ENCODE results near the gene VPS8. TPM values are rescaled to one million over a fixed set of nuclear protein-coding genes. Genes with fewer than 3 reads are reported as not detected.

Gene VPS8
- total and polyA plus RNA-seq, 11 donors = 15.7 to 122 (median 74.3) TPM

DNA sequence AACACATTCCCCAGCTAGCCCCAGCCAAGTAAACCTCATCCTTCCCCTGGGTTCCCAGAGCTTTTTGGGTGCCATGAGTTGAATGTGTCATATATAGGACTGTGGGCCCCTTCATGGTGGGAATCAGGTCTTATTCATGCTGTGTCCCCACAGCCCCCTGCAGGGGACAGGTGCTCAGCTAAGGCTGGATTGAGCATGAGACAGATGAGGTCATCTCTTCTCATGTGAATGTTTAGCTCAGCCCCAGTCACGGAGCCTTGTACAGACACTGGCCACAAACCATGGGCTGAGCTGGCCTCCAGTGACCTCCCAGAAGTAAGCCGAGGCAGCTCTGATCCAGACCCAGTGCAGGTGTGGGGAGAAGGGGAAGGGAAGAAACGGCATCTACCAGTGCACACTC, 270.2 kb downstream of the VPS8 start:
- WGBS, 4 donors = 65 to 83% (median 80%) methylated on average over 3 of the region's 3 CpGs

GRCh38 chr3:185082829-185083228, 270.9 kb downstream of the VPS8 start:
- WGBS, 4 donors = 79 to 85% (median 82%) methylated on average over 14 of the region's 14 CpGs
- DNase-seq = no peak
- H3K36me3 ChIP-seq = peaks cover 0 to 24% (median 0%) of the 10 kb centered on the region in 9 donors
- no peak overlapping the region for H3K27ac ChIP-seq
- no peaks in the 10 kb centered on the region for H3K9me3 ChIP-seq
- no peak for ATAC-seq
- intact Hi-C loops (cut with DNase I) = no loop called here
- no peak overlapping the region for H3K4me3 ChIP-seq
- no peaks in the 10 kb centered on the region for H3K27me3 ChIP-seq
- H3K4me1 ChIP-seq = peaks cover 0 to 13% (median 4%) of the 10 kb centered on the region in 12 donors
- TF ChIP-seq, protein P1, sequence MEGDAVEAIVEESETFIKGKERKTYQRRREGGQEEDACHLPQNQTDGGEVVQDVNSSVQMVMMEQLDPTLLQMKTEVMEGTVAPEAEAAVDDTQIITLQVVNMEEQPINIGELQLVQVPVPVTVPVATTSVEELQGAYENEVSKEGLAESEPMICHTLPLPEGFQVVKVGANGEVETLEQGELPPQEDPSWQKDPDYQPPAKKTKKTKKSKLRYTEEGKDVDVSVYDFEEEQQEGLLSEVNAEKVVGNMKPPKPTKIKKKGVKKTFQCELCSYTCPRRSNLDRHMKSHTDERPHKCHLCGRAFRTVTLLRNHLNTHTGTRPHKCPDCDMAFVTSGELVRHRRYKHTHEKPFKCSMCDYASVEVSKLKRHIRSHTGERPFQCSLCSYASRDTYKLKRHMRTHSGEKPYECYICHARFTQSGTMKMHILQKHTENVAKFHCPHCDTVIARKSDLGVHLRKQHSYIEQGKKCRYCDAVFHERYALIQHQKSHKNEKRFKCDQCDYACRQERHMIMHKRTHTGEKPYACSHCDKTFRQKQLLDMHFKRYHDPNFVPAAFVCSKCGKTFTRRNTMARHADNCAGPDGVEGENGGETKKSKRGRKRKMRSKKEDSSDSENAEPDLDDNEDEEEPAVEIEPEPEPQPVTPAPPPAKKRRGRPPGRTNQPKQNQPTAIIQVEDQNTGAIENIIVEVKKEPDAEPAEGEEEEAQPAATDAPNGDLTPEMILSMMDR (IDR thresholded peaks at IDR 0.05) = no peak

More for the DNA sequence above, 270.2 kb downstream of the VPS8 start:
- DNase-seq (no peak), ATAC-seq (no peak)
- TF ChIP-seq POLR2A (IDR thresholded peaks at IDR 0.05) = no peak
- TF ChIP-seq, protein P1 (IDR thresholded peaks at IDR 0.05) = no peak
- intact Hi-C loops (cut with DNase I) = no loop called here
- H3K4me1 ChIP-seq = peaks cover 0 to 13% (median 4%) of the 10 kb centered on the region in 12 donors
- H3K4me3 ChIP-seq = no peak overlapping the region
- no peak overlapping the region for H3K27ac ChIP-seq
- H3K27me3 ChIP-seq = no peaks in the 10 kb centered on the region
- H3K36me3 ChIP-seq = peaks cover 0 to 24% (median 0%) of the 10 kb centered on the region in 9 donors
- H3K9me3 ChIP-seq = no peaks in the 10 kb centered on the region

DNA sequence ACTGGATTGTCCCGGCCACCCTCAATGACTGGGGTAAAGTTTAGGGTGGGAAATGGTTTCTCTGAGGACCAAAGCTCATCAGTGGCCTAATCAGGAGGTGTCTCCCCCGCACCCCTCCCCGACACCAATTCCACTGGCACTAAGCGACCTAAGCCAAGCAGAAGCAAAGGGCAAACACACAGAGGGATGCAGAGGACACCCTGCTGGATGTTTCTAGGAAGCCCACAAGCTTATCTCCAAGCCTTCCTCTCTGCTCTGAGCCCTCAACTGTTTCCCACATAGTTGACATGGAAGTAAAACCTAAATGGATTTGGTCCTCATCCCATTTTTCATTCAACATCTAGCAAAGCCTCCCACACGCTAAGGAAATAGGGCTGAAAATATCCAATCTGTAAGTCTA, 272.4 kb downstream of the VPS8 start:
- ATAC-seq (no peak), DNase-seq (no peak)
- intact Hi-C loops (cut with DNase I) = no loop called here
- 82 to 88% (median 84%) methylated on average over 5 of the region's 5 CpGs for WGBS, 4 donors
- peaks cover 0 to 10% (median 4%) of the 10 kb centered on the region in 12 donors for H3K4me1 ChIP-seq
- no peak overlapping the region for H3K4me3 ChIP-seq
- H3K27ac ChIP-seq = no peak overlapping the region
- H3K36me3 ChIP-seq = peaks cover 0 to 24% (median 0%) of the 10 kb centered on the region in 9 donors
- no peak for TF ChIP-seq POLR2A (IDR thresholded peaks at IDR 0.05)
- TF ChIP-seq, protein P1 (IDR thresholded peaks at IDR 0.05) = no peak
- no peaks in the 10 kb centered on the region for H3K27me3 ChIP-seq
- no peaks in the 10 kb centered on the region for H3K9me3 ChIP-seq

DNA sequence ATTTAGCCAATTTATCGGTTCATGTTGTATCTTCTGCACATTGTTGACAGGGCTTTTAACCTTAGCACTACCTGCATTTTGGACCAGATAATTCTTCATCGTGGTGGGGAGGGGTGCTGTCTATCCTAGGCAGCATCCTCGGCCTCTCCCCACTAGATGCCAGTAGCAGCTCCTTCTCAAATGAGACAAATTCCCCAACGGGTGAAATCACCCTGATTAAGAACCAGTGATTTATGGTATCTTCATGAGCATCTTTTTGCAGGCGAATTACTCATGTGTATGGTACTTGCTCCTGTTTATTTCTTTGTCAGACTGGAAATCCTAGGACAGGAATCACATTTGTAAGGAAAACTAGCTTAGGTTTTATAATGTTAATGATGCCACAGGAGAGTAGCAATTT, 272.9 kb downstream of the VPS8 start:
- no peak overlapping the region for H3K4me3 ChIP-seq
- no peak for TF ChIP-seq POLR2A (IDR thresholded peaks at IDR 0.05)
- TF ChIP-seq, protein P1 (IDR thresholded peaks at IDR 0.05) = no peak
- H3K27ac ChIP-seq = no peak overlapping the region
- 74 to 78% (median 75%) methylated on average over 5 of the region's 5 CpGs for WGBS, 4 donors
- peaks cover 0 to 6% (median 0%) of the 10 kb centered on the region in 12 donors for H3K4me1 ChIP-seq
- peaks cover 0 to 24% (median 0%) of the 10 kb centered on the region in 9 donors for H3K36me3 ChIP-seq
- H3K9me3 ChIP-seq = no peaks in the 10 kb centered on the region
- ATAC-seq = no peak
- no peak for DNase-seq
- no peaks in the 10 kb centered on the region for H3K27me3 ChIP-seq
- intact Hi-C loops (cut with DNase I) = no loop called here

All from heart left ventricle (tissue), 16 donors.